DMS53 treated with DMSO at 0.1 percent for 48 hours (cell line): Measurements from ENCODE around the gene RAMACL.

Experiments
- DNase-seq: peaks from one replicate; lab custom pipeline; 2025; ENCODE audit not compliant: unreplicated experiment; lab: John Stamatoyannopoulos, UW

RAMACL gene

DNA sequence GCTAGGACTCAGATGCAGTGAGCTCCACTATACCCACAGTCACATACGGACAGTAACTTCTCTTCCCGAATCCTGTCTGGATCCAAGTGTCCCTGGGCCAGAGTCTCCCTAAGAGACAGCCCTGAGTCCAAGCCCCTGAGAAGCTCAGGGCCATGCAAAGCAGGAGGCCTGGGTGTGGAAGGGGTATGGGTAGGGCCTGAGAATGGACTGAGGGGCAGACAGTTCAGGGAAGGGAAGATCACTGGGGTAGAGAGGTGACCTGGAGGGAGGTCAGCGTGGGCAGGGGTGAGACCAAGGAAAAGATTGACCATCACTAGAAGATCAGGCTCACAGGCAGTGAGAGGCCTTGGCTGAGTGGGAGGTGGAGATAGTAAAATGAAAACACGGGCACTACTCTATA lies 31.8 kb upstream of the RAMACL start:
- DNase-seq = no peak

DNA sequence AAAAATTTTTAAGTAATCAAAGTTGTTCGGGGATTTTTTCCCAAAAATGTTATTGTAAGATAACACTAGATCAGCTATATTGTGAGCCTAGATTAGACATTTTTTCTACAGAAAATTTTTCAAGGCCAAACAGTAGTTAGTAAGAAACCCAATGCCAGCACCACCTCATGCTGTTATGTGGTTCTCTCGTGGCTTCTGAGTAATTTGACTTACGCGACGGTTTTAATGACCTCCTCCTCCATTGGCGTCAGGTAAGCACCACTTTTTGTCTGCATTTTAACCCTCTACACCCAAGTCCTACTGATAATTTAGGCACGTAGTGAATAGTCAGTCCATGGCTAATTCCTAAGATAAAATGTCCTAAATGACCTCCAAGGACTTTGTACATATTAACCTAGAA lies 30.9 kb upstream of the RAMACL start:
- DNase-seq = no peak

DNA sequence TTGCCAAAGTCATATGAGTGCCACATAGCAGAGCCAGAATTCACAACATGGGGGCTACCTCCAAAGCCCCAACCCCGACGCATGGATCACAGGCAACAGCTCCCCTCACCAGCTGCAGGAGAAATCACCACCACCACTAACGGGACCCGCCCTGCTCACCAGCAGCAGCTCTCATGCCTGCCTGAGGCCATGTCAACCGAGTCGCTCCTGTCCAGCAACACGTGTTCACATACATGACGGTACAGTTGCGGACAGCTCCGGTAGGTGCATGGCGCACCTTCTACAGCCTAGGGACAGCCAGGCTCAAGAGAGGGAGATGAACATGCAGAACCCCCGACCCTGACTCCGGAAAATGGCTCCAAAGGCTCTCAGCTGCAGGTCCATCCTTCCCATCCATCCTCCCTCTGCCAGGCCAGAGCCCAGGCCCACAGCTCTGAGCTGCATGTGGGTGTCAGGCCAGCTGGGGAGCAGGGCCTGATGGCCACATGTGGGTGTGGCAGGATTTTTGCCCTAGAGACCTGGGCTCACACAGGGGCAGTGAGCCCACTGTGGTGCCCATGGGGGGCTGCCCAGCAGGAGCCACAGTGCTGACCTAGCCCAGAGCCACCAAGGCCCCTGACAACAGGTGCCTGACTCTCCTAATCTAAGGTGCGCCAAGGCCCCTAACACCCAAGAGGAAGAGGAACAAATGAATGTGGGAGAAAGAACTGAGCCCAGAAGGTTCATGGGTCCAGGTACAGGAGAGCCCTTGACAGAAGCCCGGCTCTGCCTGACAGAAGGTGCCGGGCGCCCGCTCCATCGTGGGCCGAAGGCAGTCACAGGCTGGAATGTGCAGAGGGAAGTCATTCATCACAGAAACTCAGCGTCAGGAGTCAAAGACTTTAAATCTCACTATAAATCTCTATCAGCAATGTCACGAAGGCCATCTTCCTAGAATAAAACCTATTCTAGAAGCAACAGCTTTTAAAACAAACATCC lies 30.1 kb upstream of the RAMACL start:
- DNase-seq = no peak

DNA sequence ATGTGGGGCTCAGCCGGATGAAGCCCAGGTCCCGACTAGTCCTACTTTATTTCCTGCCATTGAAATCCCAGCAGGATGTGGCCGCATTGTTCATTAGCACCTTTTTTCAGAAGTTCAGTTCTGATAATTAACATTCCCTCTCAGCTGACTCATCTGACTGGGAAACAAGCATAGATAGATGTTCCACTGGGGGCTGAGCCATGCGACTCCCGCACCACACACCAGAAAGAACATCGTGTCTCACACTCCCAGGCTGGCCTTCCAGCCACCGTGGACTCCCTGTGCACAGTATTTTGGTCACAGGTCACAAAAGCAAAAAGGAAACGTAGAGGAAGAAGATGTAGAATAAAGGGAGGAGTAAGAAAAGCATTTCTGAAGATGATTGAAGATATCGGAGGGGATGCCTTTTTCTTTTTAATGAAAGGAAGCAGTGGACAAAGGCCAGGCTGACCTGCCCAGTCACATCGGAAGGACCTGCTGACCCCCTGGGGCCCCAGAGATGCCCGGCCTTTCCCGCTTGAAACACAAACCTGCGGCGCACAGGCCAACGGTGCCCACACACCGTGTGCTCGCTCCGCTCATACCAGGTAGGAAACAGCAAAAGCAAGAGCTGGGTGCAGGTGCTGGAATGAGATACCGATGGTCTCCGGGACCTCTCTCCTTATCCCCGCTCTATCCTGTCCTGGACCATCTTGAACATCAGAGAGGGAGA lies 28.7 kb upstream of the RAMACL start:
- DNase-seq = no peak

DNA sequence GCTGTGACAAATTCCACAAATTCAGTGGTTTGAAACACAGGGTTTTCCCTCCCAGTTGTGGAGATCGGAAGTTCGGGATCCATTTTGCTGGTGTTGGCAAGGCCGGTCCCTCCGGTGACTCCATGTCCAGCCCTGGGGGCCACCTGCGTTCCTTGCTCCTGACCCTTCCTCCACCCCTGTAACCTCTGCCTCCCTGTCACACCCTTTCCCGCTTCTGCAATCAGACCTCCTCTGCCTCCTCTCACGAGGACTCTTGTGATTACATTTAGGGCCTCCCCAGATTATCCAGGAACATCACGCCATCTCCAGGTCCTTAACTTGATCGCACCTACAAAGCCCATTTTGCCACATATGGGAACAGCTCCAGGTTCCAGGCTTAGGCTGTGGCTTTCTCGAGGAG lies 28.1 kb upstream of the RAMACL start:
- DNase-seq = no peak

DNA sequence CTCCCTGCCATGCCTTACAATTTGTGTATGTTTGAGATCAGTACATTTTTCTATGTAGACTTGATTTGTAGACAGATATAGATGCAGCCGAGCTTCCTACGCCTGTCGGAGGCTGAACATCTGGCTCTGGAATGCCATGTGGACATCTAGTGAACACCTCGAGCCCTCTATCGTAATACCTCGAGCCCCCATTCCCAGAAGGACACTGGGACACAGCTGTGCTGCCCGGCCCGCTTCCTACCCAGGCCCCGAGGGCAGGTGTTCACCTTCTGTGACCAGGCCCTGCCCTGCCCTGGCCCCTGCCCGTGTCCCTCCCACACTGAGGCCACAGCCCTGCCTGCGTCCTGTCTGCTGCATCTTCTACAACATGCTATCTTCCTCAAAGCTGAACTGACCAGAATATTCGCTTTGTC lies 27.7 kb upstream of the RAMACL start:
- no peak for DNase-seq

DNA sequence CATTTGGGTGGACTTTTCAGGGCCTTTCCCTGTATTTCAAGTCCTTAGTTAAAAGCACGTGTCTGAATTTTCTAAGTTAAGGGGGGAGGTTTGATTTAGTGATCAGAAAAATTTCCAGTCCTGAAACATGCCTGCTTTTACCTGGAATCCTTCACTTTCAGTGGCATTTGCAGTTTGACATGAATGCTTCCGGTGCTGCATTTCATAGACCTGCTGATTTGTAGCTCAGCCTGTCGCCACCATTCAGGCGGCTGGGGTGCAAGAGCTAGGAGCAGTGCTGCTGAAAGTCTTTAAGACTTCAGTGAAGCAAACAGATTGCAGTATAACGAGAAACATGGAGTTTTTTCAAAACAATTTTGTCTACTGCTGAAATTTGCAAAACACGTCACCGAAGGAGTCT lies 26.5 kb upstream of the RAMACL start:
- no peak for DNase-seq

DNA sequence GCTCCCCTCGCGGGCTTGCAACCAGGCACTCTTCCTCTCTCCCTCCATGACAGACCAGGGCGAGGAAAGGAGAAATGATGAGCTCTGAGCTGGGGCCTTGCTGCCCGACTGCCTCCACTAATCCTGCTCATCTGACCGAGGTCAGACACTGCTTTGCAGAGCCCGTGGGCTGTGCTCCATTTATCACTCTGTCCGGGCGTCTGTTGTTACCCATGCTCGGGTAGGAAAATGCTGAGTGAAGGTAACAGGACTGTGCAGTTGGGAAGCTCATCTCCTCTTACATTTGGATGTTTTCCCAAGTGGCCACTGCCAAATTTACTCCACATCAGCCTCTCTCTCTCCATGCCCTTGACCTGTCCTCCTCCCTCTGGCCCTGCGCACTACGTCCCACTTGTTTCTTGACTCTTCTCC lies 26.0 kb upstream of the RAMACL start:
- no peak for DNase-seq

DNA sequence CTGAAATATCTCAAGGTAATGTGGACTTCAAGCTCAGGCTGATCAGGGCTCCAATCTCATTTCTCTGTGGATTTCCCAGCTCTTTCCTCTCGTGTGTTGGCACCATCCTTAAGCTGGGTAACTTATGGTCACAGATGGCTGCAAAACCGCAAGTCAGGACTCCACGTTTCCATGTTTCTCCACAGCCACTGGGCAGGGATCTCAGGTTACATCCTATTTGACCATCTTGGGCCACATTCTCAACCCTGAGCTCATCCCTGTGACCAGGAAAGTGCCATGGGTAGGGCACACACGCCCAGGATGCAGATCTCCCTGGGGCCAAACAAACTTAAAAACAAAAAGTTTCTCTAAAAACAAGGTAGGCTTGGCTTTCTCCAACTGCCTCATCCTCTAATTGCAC lies 25.2 kb upstream of the RAMACL start:
- no peak for DNase-seq

DNA sequence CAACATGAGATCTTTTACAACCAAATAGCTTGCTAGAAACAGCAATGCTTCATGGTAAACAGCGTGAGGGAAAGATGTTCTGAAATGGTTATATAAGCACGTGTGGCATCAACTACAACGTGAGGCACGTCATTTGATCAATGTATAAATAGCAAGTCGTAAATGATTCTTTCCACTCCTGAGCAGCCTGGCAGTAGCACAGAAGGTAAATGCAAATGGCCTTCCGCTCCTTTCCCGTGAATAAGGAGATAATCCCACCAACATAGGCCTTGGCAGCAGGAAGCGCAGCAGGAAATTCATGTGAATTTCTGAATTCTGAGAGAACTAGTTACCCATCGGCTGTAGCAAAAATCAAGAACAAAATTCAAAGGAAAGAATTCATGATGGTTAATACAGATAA lies 23.6 kb upstream of the RAMACL start:
- DNase-seq = no peak

DNA sequence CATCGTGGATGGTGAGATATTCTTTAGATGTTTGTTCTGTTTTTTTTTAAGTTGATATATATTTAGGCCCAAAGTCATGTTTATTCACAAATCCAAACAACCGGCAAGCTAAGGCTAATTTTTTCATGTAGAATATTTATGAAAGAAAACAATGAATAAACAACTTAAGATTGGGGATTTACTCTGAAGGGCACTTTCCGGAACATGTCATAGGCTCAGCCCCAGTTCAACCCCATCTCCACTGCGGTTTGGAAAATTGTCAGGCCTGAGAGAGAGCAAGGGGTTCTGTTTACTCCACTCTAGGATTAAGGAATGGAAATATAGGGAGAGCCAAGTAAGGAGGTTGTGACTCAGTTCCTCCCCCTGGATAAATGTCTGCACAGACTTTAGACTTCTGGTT lies 22.3 kb upstream of the RAMACL start:
- DNase-seq = no peak

DNA sequence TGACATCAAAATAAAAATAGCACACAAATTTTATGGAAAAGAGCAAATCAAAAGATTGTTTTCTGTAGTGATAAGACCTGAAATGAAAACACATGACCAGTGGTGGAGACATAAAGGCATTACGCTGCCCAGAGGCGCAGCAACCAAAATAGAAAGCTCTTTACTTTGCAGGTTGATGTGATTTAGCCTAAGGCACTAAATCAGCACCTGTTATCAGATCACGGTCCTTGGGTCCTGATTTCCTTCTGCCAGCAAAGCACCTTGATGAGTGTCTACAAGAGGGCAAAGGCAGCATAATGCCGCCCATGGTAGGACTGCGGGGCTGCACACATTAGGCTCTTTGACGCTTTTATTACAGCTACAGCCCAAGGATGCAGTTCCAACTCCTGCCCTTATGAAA lies 19.3 kb upstream of the RAMACL start:
- no peak for DNase-seq

DNA sequence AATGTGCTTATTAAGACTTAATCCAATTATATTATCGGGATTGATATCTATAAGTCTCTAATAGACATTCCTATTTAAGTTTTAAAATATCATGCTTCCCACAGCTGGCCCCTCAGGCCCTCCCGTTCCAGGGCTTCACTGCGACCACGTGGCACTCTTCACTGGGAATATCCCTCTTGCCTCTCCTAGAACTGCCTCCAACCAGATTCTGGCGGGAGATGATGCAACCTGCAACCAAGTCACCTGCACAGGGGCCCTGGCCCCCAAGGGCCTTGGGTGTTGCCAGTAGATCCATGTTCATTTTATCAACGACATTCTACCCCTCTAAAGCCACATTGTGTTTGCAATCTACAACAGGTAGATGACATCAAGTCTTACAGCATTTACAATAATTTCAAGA lies 18.4 kb upstream of the RAMACL start:
- DNase-seq = no peak

DNA sequence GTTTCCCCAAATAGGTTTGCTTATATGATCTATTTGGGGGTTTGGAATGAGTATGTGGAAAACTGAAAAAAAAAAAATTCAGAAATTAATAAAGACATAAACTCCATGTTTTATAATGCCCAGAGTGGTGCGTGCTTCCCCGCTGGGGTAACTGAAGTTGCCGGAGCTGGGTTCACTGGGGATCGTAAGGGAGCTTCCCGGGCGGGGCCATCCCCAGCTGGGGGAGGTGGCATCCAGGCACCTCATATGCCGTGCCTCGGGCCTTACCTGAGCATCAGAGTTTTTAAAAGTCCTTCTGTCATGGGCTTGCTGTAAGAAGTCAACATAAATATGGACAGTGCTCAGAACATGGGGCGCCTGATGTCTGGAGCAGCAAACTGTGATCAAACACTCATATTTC lies 17.9 kb upstream of the RAMACL start:
- no peak for DNase-seq

DNA sequence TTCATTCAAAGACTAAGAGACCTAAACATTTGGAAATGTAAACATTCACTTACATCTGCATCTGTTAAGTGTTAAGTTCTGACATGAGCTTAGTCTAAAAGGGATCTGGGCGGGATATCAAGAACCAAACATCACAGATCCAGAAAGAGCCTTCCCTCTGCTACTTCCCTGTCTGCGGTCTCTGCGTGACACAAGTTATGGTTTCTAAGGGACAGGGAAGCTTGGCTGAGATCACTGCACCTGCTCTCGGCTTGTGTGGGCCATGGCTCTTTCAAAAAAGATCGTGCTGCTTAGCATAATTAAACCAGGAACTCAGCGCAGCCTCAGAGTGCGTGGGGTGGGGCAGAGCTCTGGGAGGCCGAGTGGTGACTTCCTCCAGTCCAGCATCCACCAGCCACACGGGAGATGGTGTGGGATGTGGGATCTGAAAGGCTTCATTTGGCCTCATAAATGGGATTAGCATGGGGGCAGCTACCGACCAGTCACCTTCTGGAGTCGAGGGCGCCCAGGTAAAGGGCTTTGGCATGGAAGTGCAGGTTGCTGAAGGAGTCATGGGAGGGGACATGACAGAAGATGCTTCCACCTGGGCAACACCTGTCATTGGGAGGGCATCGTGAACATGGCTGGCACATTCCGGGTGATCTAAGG lies 16.7 kb upstream of the RAMACL start:
- no peak for DNase-seq

DNA sequence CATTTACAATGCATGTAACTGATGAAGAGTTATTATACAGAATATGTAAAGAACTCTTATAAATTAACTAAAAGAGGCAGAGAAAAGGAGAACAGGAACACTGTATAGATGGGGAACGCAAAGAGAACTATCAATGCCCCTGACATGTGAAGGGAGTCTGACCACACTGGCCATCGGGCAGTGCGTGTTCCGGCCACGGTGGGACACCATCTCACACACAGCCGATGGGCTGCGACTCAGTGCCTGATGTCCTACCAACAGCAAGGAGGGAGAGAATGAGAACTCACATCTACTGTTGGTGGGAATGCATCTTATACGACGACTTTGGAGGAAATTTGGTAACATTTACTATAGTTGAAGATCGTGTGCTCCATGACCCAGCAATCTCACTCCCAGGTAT lies 15.5 kb upstream of the RAMACL start:
- DNase-seq = no peak

DNA sequence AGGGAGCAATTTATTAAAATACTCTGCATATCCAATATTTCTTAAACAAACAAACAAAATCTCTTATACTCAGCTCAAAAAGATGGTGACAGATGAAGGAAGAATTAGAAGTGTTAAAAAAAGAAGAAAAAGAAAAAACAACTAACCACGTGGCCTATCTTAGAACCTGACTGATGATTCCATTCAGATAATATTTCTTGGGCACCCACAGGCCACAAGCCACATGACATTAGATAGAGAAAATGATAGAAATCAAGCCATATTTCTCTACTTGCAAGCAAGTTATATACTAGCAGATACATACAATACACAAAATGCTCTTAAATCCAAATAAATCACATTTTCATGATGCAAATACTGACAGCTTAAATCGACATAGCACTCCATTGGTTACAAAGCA lies 14.5 kb upstream of the RAMACL start:
- DNase-seq = no peak

DNA sequence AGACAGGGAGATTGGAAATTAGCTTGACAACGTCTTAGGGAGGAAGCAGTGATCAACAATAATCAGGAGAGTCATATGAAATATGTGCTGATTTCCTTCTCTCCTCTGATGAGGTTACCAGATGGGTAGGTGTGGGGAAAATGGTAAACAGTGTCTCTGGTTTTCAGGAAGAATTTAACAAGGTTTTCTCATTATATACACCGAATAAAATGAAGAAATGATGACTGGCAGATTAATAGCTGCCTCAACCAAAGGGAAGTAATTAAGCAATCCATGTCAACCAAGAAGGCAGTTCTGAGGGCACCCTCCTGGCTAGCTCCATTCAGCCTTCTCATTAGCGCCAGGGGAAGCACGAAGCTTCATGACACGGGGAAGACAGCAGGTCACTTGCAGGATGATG lies 12.7 kb upstream of the RAMACL start:
- no peak for DNase-seq

DNA sequence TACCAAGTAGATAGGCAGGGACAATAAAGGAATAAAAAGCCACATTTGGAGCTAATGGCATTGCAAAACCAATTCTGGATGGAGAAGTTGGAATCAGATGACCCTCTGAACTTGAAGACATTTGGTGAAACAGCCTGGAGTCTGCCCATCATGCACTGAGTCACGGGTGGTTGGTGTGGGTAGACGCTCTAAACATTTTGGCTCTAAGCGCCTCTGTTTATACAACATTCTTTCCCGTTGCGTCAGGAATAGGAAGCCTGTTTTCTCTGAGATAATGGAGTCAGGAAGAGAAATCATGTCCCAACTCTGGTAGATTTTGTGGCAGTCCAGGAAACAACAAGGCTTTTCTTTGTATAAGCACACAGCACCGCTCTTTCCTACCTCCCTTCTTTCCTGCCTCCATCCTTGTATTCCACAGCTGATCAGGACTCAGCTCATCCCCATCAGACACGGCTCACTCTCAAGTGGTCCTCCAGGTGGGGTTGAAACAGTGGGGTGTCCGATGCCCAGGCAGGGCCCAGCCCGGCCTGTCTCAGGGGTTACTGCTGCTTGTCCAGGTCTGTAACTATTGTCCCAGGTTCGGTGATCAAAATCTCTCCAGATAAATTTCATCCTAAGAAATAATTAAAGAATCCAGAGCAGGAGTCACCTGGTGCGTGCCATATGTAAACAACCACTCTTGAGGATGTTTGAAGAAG lies 12.1 kb upstream of the RAMACL start:
- no peak for DNase-seq

DNA sequence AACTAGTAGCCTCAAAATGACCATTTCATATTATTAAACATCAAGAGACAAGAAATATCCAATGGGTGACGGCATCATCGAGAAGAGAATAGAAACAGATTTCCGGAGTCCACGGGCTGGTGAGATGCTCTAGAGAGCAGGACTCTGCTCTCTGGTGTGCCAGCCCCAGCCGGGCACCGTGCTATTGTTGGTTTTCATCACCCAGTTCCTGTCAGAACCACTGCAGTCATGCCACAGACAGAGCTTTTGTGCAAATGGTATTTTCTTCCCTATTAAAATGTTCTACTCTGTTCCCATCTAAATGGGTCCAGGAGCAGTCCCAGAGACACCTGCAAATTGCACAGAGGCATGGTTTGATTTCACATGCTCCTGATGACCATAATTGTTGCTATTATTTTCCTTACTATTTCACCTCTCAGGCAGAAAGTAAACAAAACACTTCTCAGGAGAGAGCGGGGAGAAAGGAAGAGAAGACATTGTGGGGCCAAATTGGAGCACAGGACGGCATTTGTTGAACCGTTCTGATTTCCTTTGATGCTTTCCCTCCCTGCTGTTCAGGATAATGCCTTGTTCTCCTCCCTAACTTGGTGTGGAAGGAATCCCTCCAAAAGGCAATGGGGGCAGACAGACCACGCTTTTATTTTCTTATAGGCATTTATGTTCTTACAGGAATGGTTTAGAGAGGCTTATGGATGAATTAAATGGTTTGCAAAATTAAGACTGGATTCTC lies 11.4 kb upstream of the RAMACL start:
- DNase-seq = no peak
